Omental fat pad (tissue), 4 donors: Measurements from ENCODE around the gene FAAH. TPM values are rescaled to one million over a fixed set of nuclear protein-coding genes. Genes with fewer than 3 reads are reported as not detected.

ENCODE experiments used
- ATAC-seq: fragments of 150-250 bp; one replicate; pipeline ENCODE4 v1.9.1; 2016; ENCODE audit warnings: mild to moderate bottlenecking, moderate library complexity; ENCODE audit not compliant: low FRiP score
- DNase-seq: peaks from one replicate; pipeline ENCODE4 v3.0.0-alpha.2; 2019; ENCODE audit warnings: low spot score
- CTCF ChIP-seq, 3 donors: fragments of 450-650 bp; IDR thresholded peaks; one replicate each; pipeline ENCODE4 v1.5.1; 2016 to 2017; ENCODE audit warnings: antibody characterized with exemption in 3 of 3, mild to moderate bottlenecking in 3 of 3, moderate library complexity in 2 of 3
- total RNA-seq, 4 donors: library from RNA; depleted of rRNA; stranded (reverse); fragments of >200 nt; gene quantifications; one replicate each; pipeline ENCODE4 v1.1.0, GENCODE V29; 2016

The FAAH gene
- total RNA-seq, 4 donors from 2014 or later = 11.5 to 36.4 (median 20.3) TPM

- no peak for DNase-seq
- ATAC-seq = no peak
- TF ChIP-seq CTCF (IDR thresholded peaks at IDR 0.05) = no peak
Observed at GRCh38 chr1:46421739-46422138, 27.6 kb downstream of the FAAH start.

GRCh38 chr1:46422261-46422871 is 28.2 kb downstream of the FAAH start:
- ATAC-seq (no peak), DNase-seq (no peak)
- no peak for TF ChIP-seq CTCF (IDR thresholded peaks at IDR 0.05)

- no peak for TF ChIP-seq CTCF (IDR thresholded peaks at IDR 0.05)
- ATAC-seq (no peak), DNase-seq (no peak)
Observed at GRCh38 chr1:46423574-46424240, 29.6 kb downstream of the FAAH start.

- ATAC-seq = no peak
- no peak for TF ChIP-seq CTCF (IDR thresholded peaks at IDR 0.05)
Observed at GRCh38 chr1:46424730-46425129, 30.6 kb downstream of the FAAH start.

GRCh38 chr1:46425726-46426125 is 31.6 kb downstream of the FAAH start:
- no peak for TF ChIP-seq CTCF (IDR thresholded peaks at IDR 0.05)
- no peak for ATAC-seq

More at GRCh38 chr1:46424730-46425129, 30.6 kb downstream of the FAAH start:
- DNase-seq = no peak

GRCh38 chr1:46427541-46427940 is 33.4 kb downstream of the FAAH start:
- ATAC-seq (no peak), DNase-seq (no peak)
- no peak for TF ChIP-seq CTCF (IDR thresholded peaks at IDR 0.05)

More at GRCh38 chr1:46425726-46426125, 31.6 kb downstream of the FAAH start:
- no peak for DNase-seq

- ATAC-seq (no peak), DNase-seq (no peak)
- no peak for TF ChIP-seq CTCF (IDR thresholded peaks at IDR 0.05)
Observed at GRCh38 chr1:46429436-46429835, 35.3 kb downstream of the FAAH start.
